ENCODE results near the gene SS18. TPM values are rescaled to one million over a fixed set of nuclear protein-coding genes. Genes with fewer than 3 reads are reported as not detected.

Gene SS18
- total and polyA plus RNA-seq, 2 experiments from 2014 or later, result 43.4 to 111 TPM

DNA sequence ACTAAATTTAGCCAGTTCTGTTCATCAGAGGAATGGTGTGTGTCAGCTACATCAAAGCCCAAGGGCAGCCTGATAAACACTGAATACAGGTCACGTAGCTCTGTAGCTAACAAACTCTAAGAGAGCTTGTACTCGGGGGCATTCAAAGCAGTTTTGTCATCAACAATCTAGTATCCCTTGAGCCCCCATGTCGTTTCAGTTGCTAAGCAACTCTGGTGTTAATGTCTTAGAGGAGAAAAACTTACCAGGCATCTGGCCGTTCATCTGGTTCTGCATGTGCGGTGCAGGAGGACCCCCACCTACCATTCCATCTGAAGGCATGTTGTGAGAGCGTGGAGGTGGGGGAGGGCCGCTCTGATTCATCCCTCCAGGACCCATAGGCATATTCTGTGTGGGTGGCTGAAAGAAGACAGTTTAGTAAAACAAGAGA lies 33.1 kb downstream of the SS18 start:
- no peaks in the 10 kb centered on the region for H4K20me1 ChIP-seq (ENCODE audit: insufficient read depth, poor library complexity, severe bottlenecking)
- H3K36me3 ChIP-seq (replicated peaks; ENCODE audit: insufficient read depth, low read depth), result no peaks in the 10 kb centered on the region
- H3K27me3 ChIP-seq, result no peaks in the 10 kb centered on the region
- 61% methylated on average over 7 of the region's 7 CpGs for WGBS (ENCODE audit: low lambda C conversion rate, missing lambda C conversion rate)
- no peak overlapping the region for H3K4me2 ChIP-seq
- no peak overlapping the region for H3K27ac ChIP-seq
- DNase-seq (ENCODE audit: low spot score), result peak; percentile 25
- TF ChIP-seq EZH2phosphoT487 (IDR thresholded peaks at IDR 0.05; ENCODE audit: low read depth, severe bottlenecking, unreplicated experiment), result no peak
- TF ChIP-seq EZH2 (IDR thresholded peaks at IDR 0.05; ENCODE audit: borderline replicate concordance), result no peak
- TF ChIP-seq, protein P1, sequence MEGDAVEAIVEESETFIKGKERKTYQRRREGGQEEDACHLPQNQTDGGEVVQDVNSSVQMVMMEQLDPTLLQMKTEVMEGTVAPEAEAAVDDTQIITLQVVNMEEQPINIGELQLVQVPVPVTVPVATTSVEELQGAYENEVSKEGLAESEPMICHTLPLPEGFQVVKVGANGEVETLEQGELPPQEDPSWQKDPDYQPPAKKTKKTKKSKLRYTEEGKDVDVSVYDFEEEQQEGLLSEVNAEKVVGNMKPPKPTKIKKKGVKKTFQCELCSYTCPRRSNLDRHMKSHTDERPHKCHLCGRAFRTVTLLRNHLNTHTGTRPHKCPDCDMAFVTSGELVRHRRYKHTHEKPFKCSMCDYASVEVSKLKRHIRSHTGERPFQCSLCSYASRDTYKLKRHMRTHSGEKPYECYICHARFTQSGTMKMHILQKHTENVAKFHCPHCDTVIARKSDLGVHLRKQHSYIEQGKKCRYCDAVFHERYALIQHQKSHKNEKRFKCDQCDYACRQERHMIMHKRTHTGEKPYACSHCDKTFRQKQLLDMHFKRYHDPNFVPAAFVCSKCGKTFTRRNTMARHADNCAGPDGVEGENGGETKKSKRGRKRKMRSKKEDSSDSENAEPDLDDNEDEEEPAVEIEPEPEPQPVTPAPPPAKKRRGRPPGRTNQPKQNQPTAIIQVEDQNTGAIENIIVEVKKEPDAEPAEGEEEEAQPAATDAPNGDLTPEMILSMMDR (IDR thresholded peaks at IDR 0.05; ENCODE audit: poor library complexity), result no peak
- H3K9me2 ChIP-seq (replicated peaks; ENCODE audit: insufficient read depth), result no peaks in the 10 kb centered on the region
- H3K4me3 ChIP-seq, result no peak overlapping the region
- H3K4me1 ChIP-seq (ENCODE audit: insufficient read depth), result no peaks in the 10 kb centered on the region
- no peaks in the 10 kb centered on the region for H3K9me3 ChIP-seq (ENCODE audit: low read depth)
- H2AFZ ChIP-seq, result no peak overlapping the region
- peaks cover 9% of the 10 kb centered on the region for H3K79me2 ChIP-seq

DNA sequence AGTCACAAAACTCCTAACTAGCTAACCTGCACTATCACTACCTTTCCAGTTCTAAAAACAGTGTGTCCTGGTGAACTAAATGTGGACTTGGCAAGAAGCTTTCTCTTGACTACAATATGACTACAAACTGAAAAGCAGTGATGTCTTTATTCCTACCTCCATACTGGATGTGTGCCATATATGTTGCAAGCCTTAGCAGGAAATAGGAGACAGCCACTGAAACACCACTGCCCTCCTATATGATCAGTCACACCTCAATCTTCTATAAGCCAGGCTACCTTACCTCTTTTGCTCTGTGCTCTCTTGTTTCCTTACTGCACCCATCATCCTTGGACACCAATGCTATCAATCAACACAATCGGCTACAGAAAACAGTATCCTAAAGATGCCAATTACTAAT lies 34.1 kb downstream of the SS18 start:
- no peak overlapping the region for H2AFZ ChIP-seq
- H3K4me2 ChIP-seq, result no peak overlapping the region
- H3K9me3 ChIP-seq (ENCODE audit: low read depth), result no peaks in the 10 kb centered on the region
- H3K36me3 ChIP-seq (replicated peaks; ENCODE audit: insufficient read depth, low read depth), result no peaks in the 10 kb centered on the region
- H3K4me3 ChIP-seq, result no peak overlapping the region
- H3K27ac ChIP-seq, result no peak overlapping the region
- H3K27me3 ChIP-seq, result no peaks in the 10 kb centered on the region
- H4K20me1 ChIP-seq (ENCODE audit: insufficient read depth, poor library complexity, severe bottlenecking), result no peaks in the 10 kb centered on the region
- H3K9me2 ChIP-seq (replicated peaks; ENCODE audit: insufficient read depth), result no peaks in the 10 kb centered on the region
- no peaks in the 10 kb centered on the region for H3K4me1 ChIP-seq (ENCODE audit: insufficient read depth)
- WGBS (ENCODE audit: low lambda C conversion rate, missing lambda C conversion rate), result 93% methylated on average over 1 of the region's 1 CpG
- no peak for DNase-seq (ENCODE audit: low spot score)
- TF ChIP-seq EZH2phosphoT487 (IDR thresholded peaks at IDR 0.05; ENCODE audit: low read depth, severe bottlenecking, unreplicated experiment), result no peak
- no peak for TF ChIP-seq EZH2 (IDR thresholded peaks at IDR 0.05; ENCODE audit: borderline replicate concordance)
- TF ChIP-seq, protein P1 (IDR thresholded peaks at IDR 0.05; ENCODE audit: poor library complexity), result no peak
- peaks cover 9% of the 10 kb centered on the region for H3K79me2 ChIP-seq

DNA sequence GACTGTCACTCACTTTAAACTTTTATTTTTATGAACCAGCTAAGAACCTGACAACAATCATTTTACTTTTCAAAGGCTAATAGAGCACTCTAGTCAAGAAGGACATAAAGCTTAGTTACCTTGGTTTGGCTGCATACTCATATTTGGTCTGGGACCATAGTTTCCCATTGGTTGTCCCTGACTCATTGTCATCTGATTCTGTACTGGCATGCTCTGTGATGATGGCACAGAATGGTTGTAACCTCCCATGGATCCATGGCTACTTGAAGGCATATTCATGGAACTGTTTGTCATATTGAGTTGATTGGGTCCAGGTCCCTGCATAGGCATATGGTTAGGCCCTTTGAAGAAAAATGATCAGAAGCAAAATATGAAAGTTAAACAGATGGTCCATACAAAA lies 37.9 kb downstream of the SS18 start:
- no peaks in the 10 kb centered on the region for H3K36me3 ChIP-seq (replicated peaks; ENCODE audit: insufficient read depth, low read depth)
- no peaks in the 10 kb centered on the region for H3K27me3 ChIP-seq
- H3K27ac ChIP-seq, result no peak overlapping the region
- H3K9me2 ChIP-seq (replicated peaks; ENCODE audit: insufficient read depth), result no peaks in the 10 kb centered on the region
- no peaks in the 10 kb centered on the region for H3K4me1 ChIP-seq (ENCODE audit: insufficient read depth)
- H2AFZ ChIP-seq, result no peak overlapping the region
- no peak overlapping the region for H3K4me3 ChIP-seq
- TF ChIP-seq EZH2phosphoT487 (IDR thresholded peaks at IDR 0.05; ENCODE audit: low read depth, severe bottlenecking, unreplicated experiment) (no peak), EZH2 (IDR thresholded peaks at IDR 0.05; ENCODE audit: borderline replicate concordance) (no peak)
- TF ChIP-seq, protein P1 (IDR thresholded peaks at IDR 0.05; ENCODE audit: poor library complexity), result no peak
- peaks cover 6% of the 10 kb centered on the region for H3K79me2 ChIP-seq
- no peak overlapping the region for H3K4me2 ChIP-seq
- no peaks in the 10 kb centered on the region for H3K9me3 ChIP-seq (ENCODE audit: low read depth)
- H4K20me1 ChIP-seq (ENCODE audit: insufficient read depth, poor library complexity, severe bottlenecking), result no peaks in the 10 kb centered on the region
- DNase-seq (ENCODE audit: low spot score), result no peak

DNA sequence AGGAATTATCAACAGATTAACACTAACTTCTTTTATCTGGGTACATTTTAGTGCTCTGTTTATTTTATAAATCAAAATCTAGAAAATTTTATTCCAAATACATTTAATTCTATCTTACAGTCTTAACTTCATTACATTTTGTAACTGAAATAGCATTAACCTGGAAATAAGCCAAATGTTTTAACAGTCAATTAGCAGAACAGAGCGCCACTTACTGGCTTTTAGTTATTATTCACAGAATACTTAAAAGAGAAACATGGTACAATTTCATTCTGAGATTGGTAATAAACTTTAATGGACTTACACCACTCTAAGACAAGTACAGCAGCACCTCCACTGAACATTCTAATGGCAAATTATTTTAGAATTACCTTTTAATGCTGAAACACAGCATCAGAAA lies 38.6 kb downstream of the SS18 start:
- H3K36me3 ChIP-seq (replicated peaks; ENCODE audit: insufficient read depth, low read depth), result no peaks in the 10 kb centered on the region
- no peak overlapping the region for H3K27ac ChIP-seq
- no peak overlapping the region for H3K4me2 ChIP-seq
- DNase-seq (ENCODE audit: low spot score), result no peak
- TF ChIP-seq EZH2 (IDR thresholded peaks at IDR 0.05; ENCODE audit: borderline replicate concordance) (no peak), EZH2phosphoT487 (IDR thresholded peaks at IDR 0.05; ENCODE audit: low read depth, severe bottlenecking, unreplicated experiment) (no peak)
- TF ChIP-seq, protein P1 (IDR thresholded peaks at IDR 0.05; ENCODE audit: poor library complexity), result no peak
- H3K79me2 ChIP-seq, result peaks cover 6% of the 10 kb centered on the region
- H3K4me3 ChIP-seq, result no peak overlapping the region
- H3K9me3 ChIP-seq (ENCODE audit: low read depth), result no peaks in the 10 kb centered on the region
- H2AFZ ChIP-seq, result no peak overlapping the region
- no peaks in the 10 kb centered on the region for H3K9me2 ChIP-seq (replicated peaks; ENCODE audit: insufficient read depth)
- no peaks in the 10 kb centered on the region for H3K4me1 ChIP-seq (ENCODE audit: insufficient read depth)
- H4K20me1 ChIP-seq (ENCODE audit: insufficient read depth, poor library complexity, severe bottlenecking), result no peaks in the 10 kb centered on the region
- WGBS (ENCODE audit: low lambda C conversion rate, missing lambda C conversion rate), result 81% methylated on average over 1 of the region's 1 CpG
- no peaks in the 10 kb centered on the region for H3K27me3 ChIP-seq

All from hepatocyte (in vitro differentiated cells).